Measurements from ENCODE around the gene DUSP16. TPM values are rescaled to one million over a fixed set of nuclear protein-coding genes. Genes with fewer than 3 reads are reported as not detected.
A peak's percentile ranks its signal among the peaks of the same experiment; 100 is the strongest.

Gene DUSP16
- total RNA-seq, 4 donors from 2014 or later, result 24.2 to 34.5 (median 26.4) TPM

DNA sequence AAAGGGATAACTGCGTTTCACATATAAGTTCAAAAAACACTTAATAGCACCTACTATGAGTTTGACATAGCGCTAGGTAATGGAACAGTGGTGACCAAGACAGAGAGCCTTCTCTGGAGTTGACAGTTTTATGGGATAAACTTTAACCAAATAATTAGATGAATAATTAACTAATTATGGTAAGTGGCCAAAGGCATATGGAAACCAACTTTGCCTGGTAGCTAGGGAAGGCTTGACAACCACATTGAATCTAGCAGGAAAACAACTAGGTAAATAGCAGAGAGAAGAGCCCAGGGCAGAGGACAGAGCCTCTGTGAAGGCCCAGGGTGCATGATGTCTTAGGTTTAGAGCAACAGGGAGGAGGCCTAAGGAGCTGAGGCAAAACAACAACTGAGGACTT is 52.1 kb downstream of the DUSP16 start:
- Histone ChIP-seq H3K4me1 (peaks cover 13 to 38% of the 10 kb centered on the region in 2 donors), H3K36me3 (no peaks in the 10 kb centered on the region), H3K27ac (peak overlapping the region in 1 of 3 donors; percentile 14), H3K27me3 (no peaks in the 10 kb centered on the region), H3K4me3 (replicated peaks in 1 of 3) (no peak overlapping the region), H3K9me3 (no peaks in the 10 kb centered on the region)
- WGBS, 2 donors, result 96 to 98% methylated on average over 2 of the region's 2 CpGs
- no peak for DNase-seq
- TF ChIP-seq POLR2A (IDR thresholded peaks at IDR 0.05), result no peak
- TF ChIP-seq, protein P1, sequence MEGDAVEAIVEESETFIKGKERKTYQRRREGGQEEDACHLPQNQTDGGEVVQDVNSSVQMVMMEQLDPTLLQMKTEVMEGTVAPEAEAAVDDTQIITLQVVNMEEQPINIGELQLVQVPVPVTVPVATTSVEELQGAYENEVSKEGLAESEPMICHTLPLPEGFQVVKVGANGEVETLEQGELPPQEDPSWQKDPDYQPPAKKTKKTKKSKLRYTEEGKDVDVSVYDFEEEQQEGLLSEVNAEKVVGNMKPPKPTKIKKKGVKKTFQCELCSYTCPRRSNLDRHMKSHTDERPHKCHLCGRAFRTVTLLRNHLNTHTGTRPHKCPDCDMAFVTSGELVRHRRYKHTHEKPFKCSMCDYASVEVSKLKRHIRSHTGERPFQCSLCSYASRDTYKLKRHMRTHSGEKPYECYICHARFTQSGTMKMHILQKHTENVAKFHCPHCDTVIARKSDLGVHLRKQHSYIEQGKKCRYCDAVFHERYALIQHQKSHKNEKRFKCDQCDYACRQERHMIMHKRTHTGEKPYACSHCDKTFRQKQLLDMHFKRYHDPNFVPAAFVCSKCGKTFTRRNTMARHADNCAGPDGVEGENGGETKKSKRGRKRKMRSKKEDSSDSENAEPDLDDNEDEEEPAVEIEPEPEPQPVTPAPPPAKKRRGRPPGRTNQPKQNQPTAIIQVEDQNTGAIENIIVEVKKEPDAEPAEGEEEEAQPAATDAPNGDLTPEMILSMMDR (IDR thresholded peaks at IDR 0.05), result no peak
- intact Hi-C loops (cut with DNase I), result no loop called here

DNA sequence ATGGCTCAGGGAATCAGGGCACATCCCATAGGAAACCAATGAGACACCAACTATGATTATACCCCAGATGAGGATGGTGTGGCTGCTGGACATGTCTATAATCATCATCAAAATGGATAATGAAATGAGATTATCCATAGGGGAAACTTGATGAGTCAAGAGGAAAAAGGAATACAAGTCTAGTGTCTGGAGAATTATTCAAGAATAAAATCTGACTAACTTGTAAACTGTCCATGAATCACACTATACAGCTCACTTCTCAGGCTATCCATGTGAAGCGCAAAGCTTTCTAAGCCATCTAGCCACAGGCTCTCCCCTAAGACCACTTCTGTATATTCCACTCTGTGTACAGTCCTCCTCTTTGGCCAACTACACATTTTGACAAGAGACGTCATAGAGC is 52.5 kb downstream of the DUSP16 start:
- no peaks in the 10 kb centered on the region for H3K36me3 ChIP-seq
- TF ChIP-seq POLR2A (IDR thresholded peaks at IDR 0.05), result no peak
- TF ChIP-seq, protein P1 (IDR thresholded peaks at IDR 0.05), result no peak
- H3K27ac ChIP-seq, result peak overlapping the region in 1 of 3 donors; percentile 14
- no peaks in the 10 kb centered on the region for H3K9me3 ChIP-seq
- WGBS, 2 donors, result 95 to 96% methylated on average over 2 of the region's 2 CpGs
- intact Hi-C loops (cut with DNase I), result no loop called here
- H3K4me3 ChIP-seq (replicated peaks in 1 of 3), result no peak overlapping the region
- DNase-seq, result no peak
- H3K4me1 ChIP-seq, result peaks cover 17 to 42% of the 10 kb centered on the region in 2 donors
- no peaks in the 10 kb centered on the region for H3K27me3 ChIP-seq

GRCh38 chr12:12508612-12509011 is 54.1 kb downstream of the DUSP16 start:
- Histone ChIP-seq H3K27ac (peak overlapping the region in 1 of 3 donors; percentile 14), H3K9me3 (no peaks in the 10 kb centered on the region), H3K36me3 (no peaks in the 10 kb centered on the region), H3K4me3 (replicated peaks in 1 of 3) (no peak overlapping the region), H3K27me3 (no peaks in the 10 kb centered on the region), H3K4me1 (peaks cover 25 to 50% of the 10 kb centered on the region in 2 donors)
- intact Hi-C loops (cut with DNase I), result no loop called here
- 96 to 98% methylated on average over 2 of the region's 2 CpGs for WGBS, 2 donors
- TF ChIP-seq, protein P1 (IDR thresholded peaks at IDR 0.05), result no peak
- no peak for TF ChIP-seq POLR2A (IDR thresholded peaks at IDR 0.05)
- DNase-seq, result no peak

DNA sequence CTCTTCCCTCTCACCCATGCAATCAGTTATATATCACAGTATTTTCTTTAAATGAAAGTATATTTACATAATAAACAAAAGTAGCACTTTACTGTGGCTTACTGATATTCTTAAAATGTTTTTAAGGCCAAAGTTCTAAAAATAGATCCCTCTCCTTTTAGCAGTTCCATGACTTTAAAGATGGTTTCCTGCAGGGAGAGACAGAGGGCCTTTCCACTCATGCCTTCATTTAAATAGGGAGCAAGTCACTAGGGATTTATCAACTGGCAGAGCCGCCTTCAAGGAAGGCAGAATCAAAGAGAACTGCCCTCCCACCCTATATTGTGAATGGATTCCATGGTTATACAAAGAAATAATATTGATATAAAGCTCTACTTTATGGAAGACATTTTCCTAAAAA is 55.5 kb downstream of the DUSP16 start:
- Histone ChIP-seq H3K27ac (peak overlapping the region; percentile 12 to 77 (median 76)), H3K9me3 (no peaks in the 10 kb centered on the region), H3K36me3 (no peaks in the 10 kb centered on the region), H3K27me3 (no peaks in the 10 kb centered on the region), H3K4me3 (replicated peaks in 1 of 3) (no peak overlapping the region), H3K4me1 (peaks cover 25 to 50% of the 10 kb centered on the region in 2 donors)
- TF ChIP-seq, protein P1 (IDR thresholded peaks at IDR 0.05), result no peak
- no peak for TF ChIP-seq POLR2A (IDR thresholded peaks at IDR 0.05)
- WGBS, 2 donors, result 81 to 83% methylated on average over 1 of the region's 1 CpG
- no peak for DNase-seq
- intact Hi-C loops (cut with DNase I), result no loop called here

GRCh38 chr12:12506496-12506890 is 56.2 kb downstream of the DUSP16 start:
- no peak for DNase-seq
- TF ChIP-seq POLR2A (IDR thresholded peaks at IDR 0.05), result no peak
- TF ChIP-seq, protein P1 (IDR thresholded peaks at IDR 0.05), result no peak
- no peaks in the 10 kb centered on the region for H3K27me3 ChIP-seq
- intact Hi-C loops (cut with DNase I), result no loop called here
- peak overlapping the region; percentile 12 to 77 (median 76) for H3K27ac ChIP-seq
- 65 to 70% methylated on average over 3 of the region's 3 CpGs for WGBS, 2 donors
- no peaks in the 10 kb centered on the region for H3K9me3 ChIP-seq
- no peak overlapping the region for H3K4me3 ChIP-seq (replicated peaks in 1 of 3)
- no peaks in the 10 kb centered on the region for H3K36me3 ChIP-seq
- peaks cover 25 to 50% of the 10 kb centered on the region in 2 donors for H3K4me1 ChIP-seq
